Mesothelial cell of epicardium (in vitro differentiated cells): ENCODE measurements around the gene AK4. TPM values are rescaled to one million over a fixed set of nuclear protein-coding genes. Genes with fewer than 3 reads are reported as not detected.

Experiments
- DNase-seq, 2 experiments: peaks; one replicate each; pipeline ENCODE4 v3.0.0; 2021; ENCODE audit warnings: low spot score in 2 of 2; ENCODE audit not compliant: unreplicated experiment in 2 of 2
- H3K27ac Mint-ChIP-seq: 2 replicates; pipeline ENCODE4 v1.8.0; 2021; ENCODE audit warnings: mixed read lengths
- H3K27me3 Mint-ChIP-seq: 2 replicates; pipeline ENCODE4 v1.8.0; 2021; ENCODE audit warnings: low read depth, mixed read lengths
- H3K36me3 Mint-ChIP-seq: 2 replicates; pipeline ENCODE4 v1.8.0; 2021; ENCODE audit warnings: mixed read lengths
- H3K4me1 Mint-ChIP-seq: 2 replicates; pipeline ENCODE4 v1.8.0; 2021; ENCODE audit warnings: mixed read lengths
- H3K4me3 Mint-ChIP-seq: 2 replicates; pipeline ENCODE4 v1.8.0; 2021; ENCODE audit warnings: mild to moderate bottlenecking, moderate library complexity, mixed read lengths
- H3K9me3 Mint-ChIP-seq: 2 replicates; pipeline ENCODE4 v1.8.0; 2021; ENCODE audit warnings: mixed read lengths
- total RNA-seq: library from RNA; stranded (reverse); gene quantifications from 3 replicates; pipeline ENCODE4 v1.2.1, GENCODE V29; 2021
- TF ChIP-seq, protein P1 (sequence below): fragments of 200-600 bp; sonication (generic); IDR thresholded peaks from one replicate; pipeline ENCODE4 v1.5.0; 2021; ENCODE audit warnings: antibody characterized with exemption; ENCODE audit not compliant: unreplicated experiment

Gene AK4
- total RNA-seq, 1 donor from 2014 or later: 20.7 TPM

DNA sequence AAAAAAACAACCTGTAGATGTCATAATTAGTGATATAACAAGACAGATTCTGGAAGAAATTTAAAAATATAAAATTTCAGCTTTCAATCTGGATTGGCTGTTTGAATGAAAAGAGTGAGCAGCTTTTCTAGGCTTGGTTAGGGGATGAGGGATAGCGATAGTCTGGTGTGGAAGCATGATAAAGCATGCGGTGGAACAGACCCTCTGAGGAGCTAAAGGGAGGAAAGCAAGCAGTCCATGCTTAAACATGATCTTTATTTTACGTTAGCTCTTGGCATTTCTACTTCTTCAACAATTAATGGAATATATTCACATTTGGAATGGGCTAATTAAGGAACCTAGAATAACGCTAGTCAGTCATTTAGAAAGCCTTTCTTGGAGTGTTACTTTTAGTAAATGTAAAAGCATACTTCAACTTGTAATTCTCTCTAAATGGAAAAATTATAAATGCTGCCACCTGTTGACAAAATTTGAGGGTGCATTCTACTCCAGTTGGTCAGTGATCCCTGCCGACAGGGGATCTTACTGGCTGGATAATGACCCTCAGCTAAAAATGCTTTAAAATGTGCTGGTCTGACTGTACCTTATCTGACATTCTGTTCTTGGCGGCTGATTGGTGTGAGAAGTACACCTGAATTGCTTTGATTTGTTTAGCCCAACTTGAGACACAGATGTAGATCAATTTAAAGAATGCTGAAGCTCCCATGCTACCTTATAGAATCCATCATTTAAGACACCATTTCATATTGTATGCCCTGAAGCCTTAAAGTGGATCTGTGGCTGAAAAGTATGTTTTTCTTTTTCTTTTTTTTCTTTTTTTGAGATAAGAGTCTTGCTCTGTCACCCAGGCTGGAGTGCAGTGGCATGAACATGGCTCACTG, 61.2 kb downstream of the AK4 start:
- H3K36me3 Mint-ChIP-seq: no peaks in the 10 kb centered on the region
- DNase-seq: no peak
- no peak overlapping the region for H3K27ac Mint-ChIP-seq
- no peaks in the 10 kb centered on the region for H3K9me3 Mint-ChIP-seq
- H3K4me3 Mint-ChIP-seq: no peak overlapping the region
- TF ChIP-seq, protein P1, sequence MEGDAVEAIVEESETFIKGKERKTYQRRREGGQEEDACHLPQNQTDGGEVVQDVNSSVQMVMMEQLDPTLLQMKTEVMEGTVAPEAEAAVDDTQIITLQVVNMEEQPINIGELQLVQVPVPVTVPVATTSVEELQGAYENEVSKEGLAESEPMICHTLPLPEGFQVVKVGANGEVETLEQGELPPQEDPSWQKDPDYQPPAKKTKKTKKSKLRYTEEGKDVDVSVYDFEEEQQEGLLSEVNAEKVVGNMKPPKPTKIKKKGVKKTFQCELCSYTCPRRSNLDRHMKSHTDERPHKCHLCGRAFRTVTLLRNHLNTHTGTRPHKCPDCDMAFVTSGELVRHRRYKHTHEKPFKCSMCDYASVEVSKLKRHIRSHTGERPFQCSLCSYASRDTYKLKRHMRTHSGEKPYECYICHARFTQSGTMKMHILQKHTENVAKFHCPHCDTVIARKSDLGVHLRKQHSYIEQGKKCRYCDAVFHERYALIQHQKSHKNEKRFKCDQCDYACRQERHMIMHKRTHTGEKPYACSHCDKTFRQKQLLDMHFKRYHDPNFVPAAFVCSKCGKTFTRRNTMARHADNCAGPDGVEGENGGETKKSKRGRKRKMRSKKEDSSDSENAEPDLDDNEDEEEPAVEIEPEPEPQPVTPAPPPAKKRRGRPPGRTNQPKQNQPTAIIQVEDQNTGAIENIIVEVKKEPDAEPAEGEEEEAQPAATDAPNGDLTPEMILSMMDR: peak; percentile 57
- H3K27me3 Mint-ChIP-seq: peaks cover 5% of the 10 kb centered on the region
- H3K4me1 Mint-ChIP-seq: no peaks in the 10 kb centered on the region

DNA sequence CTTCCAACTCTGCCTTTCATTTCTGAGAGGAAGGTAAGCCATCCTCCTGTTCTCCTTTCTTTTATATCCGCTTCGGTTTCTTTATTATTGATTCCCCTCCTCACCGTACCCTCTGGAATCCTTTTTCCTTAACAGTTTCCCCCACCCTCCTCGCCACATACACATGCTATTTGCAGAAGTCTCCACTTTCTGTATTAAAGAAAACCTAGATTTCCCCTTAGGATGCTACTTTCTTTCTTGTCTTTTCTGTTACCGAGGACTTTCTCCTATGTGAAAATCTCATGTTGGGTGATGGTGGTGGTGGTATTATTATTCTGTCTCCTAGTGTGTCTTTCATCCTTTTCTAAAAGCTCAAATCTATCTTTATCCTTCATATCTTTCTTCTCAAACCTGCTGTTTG, 62.3 kb downstream of the AK4 start:
- Mint-ChIP-seq H3K36me3 (no peaks in the 10 kb centered on the region), H3K4me1 (no peaks in the 10 kb centered on the region), H3K4me3 (no peak overlapping the region), H3K27ac (no peak overlapping the region), H3K27me3 (peaks cover 5% of the 10 kb centered on the region), H3K9me3 (no peaks in the 10 kb centered on the region)
- DNase-seq: no peak
- TF ChIP-seq, protein P1: no peak

DNA sequence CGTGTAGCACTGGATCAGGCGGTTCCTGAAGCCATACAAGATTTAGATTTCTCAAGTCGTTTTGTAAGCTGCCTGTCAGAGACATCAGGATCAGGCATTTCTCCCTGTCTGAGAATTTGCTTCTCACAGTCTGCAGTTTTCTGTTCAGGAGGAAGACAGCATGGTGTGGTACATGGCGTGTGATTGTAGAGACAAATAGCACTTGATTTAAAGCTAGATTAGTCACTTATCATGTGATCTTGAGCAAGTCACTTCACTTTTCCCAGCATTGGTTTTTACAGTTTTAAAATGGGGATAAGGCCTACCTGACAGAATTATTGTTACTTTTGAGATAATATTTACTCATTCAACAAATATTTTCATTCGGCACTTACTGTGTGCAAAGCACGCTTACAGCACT, 63.3 kb downstream of the AK4 start:
- no peak overlapping the region for H3K27ac Mint-ChIP-seq
- H3K36me3 Mint-ChIP-seq: no peaks in the 10 kb centered on the region
- peaks cover 2% of the 10 kb centered on the region for H3K4me1 Mint-ChIP-seq
- no peak for DNase-seq
- H3K9me3 Mint-ChIP-seq: no peaks in the 10 kb centered on the region
- peaks cover 5% of the 10 kb centered on the region for H3K27me3 Mint-ChIP-seq
- no peak overlapping the region for H3K4me3 Mint-ChIP-seq
- TF ChIP-seq, protein P1: no peak

DNA sequence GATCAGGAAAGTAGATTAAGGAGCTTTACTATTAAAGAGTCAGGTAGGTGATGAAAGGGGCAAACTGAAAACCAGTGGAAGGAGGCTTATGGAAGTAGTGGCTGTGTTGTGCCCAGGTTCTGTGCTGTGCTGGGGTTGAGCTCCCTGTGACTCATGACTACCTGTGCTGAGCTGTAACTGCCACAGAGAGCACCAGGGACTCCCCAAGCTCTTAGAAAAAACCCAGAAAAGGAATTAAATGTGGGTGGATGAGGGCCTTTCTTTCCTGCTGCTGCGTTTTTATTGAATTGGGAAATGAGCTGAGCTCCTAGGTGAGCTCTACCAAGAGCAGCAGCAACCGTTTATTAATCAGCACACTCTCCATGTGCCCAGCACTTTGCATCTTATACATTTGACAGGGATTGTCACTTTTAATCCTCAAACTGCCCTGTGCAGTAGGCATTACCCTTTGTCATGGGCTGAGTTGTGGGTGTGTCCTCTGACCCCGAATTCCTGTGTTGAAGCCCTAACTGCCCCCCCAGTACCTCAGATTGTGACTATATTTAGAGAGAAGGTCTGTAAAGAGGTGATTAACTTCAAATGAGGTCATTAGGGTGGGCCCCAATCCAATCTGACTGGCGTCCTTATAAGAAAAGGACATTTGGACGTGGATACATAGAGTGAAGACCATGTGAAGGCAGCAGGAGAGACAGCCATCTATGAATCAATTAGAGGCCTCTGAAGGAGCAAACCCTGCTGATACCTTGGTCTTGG, 65.4 kb downstream of the AK4 start:
- no peaks in the 10 kb centered on the region for H3K9me3 Mint-ChIP-seq
- H3K27ac Mint-ChIP-seq: no peak overlapping the region
- H3K4me3 Mint-ChIP-seq: no peak overlapping the region
- peaks cover 5% of the 10 kb centered on the region for H3K27me3 Mint-ChIP-seq
- TF ChIP-seq, protein P1: no peak
- DNase-seq: no peak
- H3K36me3 Mint-ChIP-seq: no peaks in the 10 kb centered on the region
- H3K4me1 Mint-ChIP-seq: peaks cover 2% of the 10 kb centered on the region

DNA sequence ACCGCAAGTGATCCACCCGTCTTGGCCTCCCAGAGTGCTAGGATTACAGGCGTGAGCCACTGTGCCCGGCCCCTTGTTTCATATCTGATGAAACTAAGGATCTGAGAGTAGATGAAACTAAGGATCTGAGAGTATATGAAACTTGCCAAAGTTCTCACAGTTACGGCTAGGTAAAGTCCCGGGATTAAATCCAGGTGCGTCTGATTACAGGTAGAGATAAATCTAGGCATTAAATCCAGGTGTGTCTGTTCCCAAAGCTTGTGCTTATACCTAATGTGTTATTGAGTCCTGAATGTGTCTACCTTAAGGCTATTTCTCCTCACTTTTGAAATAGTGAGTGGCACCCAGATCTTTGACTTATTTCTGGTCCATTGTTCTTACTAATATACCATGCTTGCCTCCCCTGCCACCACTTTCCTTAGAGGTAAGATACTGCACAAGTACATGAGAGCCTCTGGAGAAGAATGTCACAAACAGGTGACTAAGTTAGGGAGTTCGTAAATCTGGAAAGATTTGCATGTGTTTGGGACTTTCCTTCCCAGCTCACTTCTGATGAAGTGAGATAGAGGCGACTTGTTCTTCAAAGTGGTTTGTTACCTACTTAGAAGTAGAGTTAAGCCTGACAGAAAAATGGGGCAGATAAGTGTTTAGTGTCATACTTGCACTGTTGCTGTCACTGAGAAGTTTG, 66.5 kb downstream of the AK4 start:
- DNase-seq: no peak
- H3K4me1 Mint-ChIP-seq: peaks cover 2% of the 10 kb centered on the region
- H3K27ac Mint-ChIP-seq: no peak overlapping the region
- no peak overlapping the region for H3K4me3 Mint-ChIP-seq
- peaks cover 5% of the 10 kb centered on the region for H3K27me3 Mint-ChIP-seq
- no peaks in the 10 kb centered on the region for H3K9me3 Mint-ChIP-seq
- TF ChIP-seq, protein P1: no peak
- H3K36me3 Mint-ChIP-seq: peaks cover 4% of the 10 kb centered on the region
